ENCODE measurements around the gene BCL2.

Gene BCL2

DNA sequence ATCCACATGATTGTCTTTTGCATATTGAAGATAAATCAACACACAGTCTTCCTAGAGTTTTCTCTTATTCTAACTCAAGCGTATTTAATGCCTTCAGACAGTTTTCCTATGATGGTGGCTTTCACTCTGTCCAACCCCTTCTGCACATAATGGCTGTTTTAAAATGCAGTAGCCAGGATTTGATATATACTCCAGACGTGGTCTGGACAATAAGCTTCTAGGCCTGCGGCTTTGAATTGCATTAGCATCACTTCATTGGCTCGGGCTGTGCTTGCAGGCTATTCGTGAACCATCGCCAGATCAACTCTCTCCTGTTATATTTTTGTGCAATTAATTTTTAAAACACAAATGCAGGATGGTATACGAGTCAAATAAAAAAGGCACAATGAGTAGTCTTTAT is 235.3 kb downstream of the BCL2 start:
- no peak for DNase-seq (ENCODE audit: low spot score)

DNA sequence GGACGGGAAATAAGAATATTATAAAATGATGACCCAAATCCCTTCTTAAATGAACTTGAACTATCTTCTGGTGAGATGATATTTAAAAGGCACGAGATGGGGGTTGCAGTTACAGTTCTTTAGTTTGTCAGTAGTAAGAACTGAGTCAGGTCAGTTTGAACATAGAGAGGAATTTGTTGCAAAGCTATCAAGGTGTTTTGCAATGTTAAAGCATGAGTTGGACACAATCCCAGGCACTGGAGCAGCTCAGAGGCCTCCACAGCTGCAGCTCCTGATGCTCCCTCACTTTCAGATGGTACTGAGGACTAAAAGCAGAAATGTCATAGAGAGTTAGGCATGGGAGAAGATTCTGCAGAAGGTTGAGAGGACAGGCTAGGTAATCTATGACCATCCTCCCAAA is 236.0 kb downstream of the BCL2 start:
- DNase-seq (ENCODE audit: low spot score): no peak

DNA sequence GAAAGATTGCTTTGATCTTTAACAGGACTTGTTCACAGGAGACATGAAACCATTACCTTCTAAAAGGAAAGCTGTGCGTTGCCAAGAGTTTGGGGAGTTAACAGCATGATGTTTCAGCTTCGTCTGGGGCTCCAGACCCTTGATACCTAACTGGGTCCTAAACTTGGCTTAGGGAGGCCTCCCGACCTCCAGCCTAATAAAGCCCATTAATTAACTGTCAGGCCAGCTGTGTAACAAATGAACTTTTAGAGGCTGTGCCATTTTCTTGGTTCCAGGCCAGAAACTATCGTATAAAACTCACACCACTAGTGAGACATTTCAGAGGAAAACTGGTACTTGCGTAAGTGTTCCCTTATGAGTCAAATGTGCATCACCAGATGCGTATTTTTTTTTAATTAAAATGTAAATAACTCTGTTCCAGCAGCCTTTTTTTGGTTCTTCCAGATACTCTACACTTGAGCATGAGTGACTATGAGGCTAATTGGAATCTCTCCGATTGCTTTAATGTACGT is 236.5 kb downstream of the BCL2 start:
- DNase-seq (ENCODE audit: low spot score): no peak

DNA sequence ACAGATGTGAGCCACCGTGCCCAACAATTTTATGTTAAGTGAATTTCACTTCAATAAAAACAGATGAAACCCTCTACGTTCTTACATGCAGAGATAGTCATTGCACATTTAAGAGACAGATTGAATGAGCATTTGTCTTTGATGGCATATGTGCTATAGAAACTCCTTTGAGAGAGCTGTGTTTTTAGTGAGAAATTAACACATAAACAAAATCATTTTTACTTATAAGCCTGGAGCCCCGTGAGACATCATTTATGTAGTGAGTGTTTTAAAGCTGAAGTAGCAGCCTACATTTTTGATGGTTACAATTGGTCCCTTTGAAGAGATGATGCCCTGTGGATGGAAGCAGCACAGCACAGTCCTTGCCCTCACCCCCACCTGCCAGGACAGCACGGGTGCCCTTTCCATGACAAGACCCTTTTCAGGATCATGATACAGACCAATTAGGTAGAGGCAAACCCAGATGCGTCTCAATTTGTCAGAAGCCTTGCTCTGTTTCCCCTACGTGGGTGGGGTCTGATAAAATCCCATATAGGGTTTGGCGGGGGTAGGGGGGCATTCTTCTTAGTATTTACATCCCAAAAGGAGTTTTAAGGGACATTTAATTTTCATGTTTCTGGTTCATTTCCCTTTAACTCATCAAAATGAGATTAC is 237.1 kb downstream of the BCL2 start:
- no peak for DNase-seq (ENCODE audit: low spot score)

DNA sequence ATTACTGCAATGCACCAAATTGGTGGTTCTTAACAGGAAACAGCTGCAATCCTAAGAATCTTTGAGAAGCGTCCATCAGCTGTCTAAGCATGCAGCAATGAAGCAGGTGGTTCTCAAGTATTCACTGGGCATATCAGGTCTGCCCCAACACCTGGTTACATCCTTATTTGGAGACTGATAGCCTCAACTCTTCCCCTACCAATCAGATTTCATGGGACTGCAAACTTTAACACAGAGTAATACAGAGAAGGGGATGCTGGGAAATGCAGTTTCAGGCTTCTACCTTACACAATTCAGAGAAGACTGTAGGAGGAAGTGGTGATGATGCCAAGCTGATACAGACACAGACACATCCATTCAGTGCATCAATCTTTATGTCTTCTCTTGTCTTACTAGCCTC is 240.5 kb downstream of the BCL2 start:
- DNase-seq (ENCODE audit: low spot score): no peak

DNA sequence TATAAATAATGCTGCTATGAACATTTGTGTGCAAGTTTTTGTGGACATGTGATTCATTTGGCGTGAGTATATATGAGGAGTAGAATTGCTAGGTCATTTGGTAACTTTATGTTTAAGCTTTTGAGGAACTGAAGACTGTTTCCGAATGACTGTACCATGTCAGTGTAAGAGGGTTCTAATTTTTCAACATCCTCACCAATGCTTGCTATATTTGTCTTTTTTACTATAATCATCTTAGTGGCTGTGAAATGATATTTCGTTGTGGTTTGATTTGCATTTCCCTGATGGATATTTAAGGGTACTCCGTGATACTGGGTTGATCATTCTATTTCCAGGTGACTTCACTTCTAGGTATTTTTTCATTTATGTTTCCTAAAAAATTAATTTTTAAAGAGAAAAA is 241.1 kb downstream of the BCL2 start:
- no peak for DNase-seq (ENCODE audit: low spot score)

DNA sequence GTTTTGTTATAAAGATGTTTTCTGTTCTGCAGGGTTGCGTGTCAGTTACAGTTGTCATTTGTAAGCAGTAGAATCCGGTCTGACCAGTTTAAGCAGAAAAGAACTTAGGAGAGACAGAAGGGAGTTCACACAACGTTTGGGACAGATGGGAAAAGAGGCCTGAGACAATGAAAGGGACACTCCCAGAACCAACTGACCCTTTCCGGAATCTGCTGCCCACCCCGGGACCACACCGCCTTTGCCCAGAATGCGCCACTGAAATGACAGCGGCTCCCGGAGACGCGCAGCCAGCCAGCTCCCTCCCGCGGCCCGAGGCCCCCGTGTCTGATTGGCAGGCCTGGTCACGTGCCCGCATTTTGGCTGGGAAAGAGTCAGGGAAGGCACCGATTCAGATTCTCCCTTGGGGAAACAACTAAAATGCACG is 244.6 kb downstream of the BCL2 start:
- DNase-seq (ENCODE audit: low spot score): peak; percentile 39

DNA sequence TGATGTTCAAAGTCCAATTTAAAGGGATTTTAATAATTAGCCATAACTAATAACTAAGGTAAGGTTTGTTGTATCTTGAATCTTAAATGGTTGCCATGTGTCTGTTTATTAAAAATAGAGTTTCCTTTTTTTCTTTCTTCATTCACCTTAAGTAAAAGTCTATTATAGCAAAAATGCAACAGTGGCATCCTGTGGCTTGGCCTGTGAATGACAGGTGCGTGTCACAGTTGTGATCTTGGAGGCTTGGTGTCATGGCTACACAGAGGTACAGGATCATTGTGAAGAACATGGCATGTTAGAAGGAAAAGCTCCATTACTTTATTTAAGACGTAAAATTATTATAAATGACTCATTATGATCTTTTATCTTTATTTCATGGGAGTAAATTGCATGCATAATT is 246.1 kb downstream of the BCL2 start:
- no peak for DNase-seq (ENCODE audit: low spot score)

Measured in CD4-positive, alpha-beta T cell treated with Interleukin-6 at 100 ng/mL for 8 hours (primary cell).